Right kidney (tissue), 1 donor: ENCODE measurements around the gene GPR21.

ENCODE experiments used
- DNase-seq: peaks from one replicate; pipeline ENCODE4 v3.0.0-alpha.2; 2016

GPR21 gene

DNA sequence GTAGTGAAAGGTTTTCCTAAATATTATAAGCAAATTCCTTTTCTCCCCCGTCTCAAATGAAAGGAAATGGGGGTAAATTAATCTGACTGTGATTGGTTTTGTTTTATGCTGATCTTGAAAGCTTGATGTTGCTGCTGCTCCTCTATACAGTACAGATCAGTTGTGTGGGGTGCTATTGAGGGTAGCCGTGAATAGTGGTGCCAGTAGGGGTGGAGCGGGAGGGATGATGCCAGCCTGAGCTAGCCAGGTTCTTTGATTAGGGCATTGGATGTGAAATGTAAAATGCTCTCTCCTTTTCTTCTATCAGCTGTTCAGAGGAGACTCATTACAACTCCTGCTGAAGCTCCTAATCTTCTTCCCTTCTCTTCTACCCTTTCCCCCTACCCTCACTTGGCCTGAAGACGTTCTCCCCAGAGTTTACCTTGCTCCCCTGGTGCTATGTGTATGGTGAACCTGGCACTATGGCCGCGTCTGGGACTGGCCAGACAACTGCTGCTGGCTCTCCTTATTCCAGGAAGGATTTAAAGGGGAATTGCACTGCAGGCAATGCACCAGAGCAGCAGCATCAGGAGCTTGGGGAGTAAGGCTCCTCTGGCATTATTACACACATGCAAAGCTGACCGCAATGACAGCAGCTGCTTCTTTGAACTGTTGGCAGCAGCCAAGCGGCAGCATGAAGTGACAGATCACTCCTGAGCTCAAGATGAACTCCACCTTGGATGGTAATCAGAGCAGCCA is 566 bp downstream of the GPR21 start:
- DNase-seq = no peak

DNA sequence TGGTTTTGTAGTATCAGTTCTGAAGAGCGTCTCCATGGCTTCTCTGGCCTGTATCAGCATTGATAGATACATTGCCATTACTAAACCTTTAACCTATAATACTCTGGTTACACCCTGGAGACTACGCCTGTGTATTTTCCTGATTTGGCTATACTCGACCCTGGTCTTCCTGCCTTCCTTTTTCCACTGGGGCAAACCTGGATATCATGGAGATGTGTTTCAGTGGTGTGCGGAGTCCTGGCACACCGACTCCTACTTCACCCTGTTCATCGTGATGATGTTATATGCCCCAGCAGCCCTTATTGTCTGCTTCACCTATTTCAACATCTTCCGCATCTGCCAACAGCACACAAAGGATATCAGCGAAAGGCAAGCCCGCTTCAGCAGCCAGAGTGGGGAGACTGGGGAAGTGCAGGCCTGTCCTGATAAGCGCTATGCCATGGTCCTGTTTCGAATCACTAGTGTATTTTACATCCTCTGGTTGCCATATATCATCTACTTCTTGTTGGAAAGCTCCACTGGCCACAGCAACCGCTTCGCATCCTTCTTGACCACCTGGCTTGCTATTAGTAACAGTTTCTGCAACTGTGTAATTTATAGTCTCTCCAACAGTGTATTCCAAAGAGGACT is 1.5 kb downstream of the GPR21 start:
- no peak for DNase-seq

DNA sequence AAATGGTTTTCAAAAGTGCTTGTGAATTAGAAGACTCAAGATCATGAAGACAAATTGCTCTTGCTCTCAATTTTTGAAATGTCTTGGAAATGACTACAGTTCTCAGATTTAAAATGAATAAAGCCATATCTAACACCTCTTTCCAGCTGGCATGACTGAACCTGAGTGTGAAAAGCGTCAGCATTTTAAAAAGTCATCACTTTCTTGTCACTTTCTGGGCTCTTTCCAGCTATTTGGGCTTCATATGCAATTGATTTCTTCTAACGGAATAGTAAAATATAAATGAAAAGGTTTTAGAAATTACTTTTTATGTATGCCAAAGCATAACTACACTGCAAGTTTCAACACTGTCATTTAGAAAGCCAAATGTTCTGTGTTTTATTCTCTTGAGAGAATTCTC is 2.3 kb downstream of the GPR21 start:
- no peak for DNase-seq

DNA sequence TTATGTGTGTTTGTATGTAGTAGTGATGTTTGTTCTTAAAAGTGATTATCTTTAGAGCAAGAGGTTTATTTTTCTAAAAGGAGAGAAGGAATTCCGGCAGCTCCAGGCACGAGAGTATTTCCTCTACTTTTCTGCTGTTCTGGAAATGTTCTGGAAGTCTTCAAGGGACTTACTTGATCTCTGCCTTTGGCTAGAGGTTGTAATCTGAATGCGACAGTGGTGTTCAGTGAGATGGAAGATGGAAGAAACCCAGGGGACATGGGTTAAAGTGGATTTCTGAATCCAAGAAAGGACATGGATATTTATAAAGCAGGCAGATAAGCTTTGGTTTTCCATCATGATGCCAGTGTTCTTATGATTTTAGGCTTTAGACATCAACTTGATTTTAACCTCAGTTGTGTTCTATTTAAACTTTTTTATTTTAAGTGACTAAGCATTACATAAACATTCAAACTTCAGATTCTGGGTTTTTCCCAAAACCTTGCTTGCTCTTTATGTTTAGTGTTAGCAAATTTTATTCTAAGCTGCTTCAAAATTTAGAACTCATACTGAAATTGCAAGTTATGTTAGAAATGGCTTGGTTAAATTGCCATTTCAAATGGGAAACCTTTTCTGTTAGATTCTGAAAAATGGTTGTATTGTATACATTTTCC is 3.6 kb downstream of the GPR21 start:
- DNase-seq = no peak

DNA sequence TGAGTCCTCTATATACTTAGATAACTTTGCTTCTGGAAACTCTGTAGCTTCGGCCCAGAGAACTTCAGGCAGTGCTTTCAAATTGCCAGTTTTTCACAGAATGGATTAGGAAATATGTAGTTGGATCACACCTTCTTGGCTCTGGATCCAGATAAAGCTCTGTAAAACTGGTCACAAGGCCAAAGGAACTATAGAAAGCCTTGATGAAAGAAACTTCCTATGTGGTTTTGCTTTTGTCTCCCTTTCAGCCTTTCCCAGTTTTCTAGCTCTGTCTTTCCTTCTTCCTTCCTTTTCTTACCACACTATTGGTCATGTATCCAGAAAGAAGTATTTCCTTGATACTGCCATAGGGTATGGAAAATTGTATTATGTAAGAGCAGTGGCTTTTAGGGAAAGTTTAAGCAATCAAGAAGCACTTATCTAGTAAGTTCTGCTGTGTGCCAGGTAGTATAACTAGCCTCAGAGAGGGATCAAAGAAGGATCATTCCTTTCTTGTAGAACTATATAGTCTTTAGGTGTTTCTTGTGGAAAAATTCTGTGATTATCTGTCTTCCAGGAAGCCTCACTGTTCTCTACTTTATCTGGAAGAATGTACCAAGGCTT is 6.3 kb downstream of the GPR21 start:
- DNase-seq = no peak

DNA sequence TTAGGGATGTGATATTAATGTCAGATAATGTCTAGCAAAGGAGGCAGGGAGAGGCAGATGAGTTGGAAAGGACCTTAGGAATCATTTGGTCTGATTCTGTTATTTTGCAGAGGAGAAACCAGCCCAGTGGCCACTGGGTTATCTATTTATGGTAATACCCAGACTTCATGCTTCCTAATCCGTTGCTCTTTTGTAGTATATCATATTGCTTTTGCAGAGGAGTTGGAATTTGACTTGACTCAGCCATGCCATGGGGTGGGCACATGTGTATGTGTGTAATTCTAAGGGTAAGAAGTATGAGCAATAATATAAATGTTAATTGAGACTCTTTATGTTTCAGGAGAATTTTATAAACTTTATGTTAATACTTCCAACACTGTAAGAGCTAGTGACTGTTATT is 7.3 kb downstream of the GPR21 start:
- DNase-seq = no peak

DNA sequence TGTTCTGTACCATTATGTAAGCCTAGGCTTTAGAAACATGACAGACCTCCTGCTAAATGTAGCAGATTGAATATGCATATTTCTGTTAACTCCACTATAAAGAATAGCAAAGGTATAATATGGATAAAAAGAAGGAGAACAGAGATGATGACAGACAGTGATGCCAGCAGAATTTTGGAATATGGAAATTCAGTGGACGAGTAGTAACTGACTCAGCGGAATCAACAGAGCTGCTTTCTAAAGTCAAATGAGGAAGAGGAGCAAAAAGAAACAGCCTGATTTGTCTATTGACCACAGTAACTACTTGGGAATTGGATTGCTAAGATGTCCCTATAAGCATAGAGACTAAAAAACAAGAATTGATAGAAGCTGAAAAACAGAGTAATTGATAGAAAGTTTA is 8.0 kb downstream of the GPR21 start:
- no peak for DNase-seq

DNA sequence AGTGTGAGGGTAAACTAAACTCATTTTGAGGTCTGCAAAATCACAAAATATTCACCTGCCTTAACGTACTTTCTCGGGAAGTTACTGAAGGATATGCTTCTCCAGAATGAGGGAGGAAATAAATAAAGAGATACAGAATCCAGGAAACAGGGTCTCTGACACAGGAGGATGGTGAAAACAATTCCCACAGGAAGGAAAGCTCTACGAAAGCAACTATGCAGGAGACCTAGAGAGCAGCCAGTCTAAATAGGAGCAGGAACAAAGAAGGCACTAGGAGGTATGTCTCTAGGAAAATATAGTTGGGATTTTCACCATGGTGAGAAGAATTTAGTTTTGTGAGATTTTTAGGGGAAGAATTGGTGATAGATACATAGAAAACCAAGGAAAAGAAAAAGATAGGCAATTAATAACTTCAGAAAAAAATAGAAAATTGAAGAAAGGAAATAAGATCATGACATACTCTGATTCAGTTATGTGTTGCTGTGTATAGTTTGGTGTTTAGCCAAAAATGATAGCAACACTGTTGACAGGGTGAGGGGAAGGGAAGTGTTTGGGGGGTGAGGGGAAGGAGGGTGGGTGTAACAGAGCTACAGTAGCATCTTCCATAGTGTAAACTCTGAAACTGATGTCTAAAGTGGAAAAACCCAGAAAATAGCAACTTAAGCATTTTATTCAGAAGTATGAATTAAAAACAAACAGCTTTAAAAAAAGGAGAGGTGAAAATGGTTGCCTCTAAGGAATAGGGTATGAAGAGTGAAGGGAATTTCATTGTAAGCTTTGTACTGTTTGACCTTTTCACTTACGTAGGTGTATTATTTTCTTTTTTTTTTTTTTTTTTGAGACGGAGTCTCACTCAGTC is 9.8 kb downstream of the GPR21 start:
- no peak for DNase-seq

DNA sequence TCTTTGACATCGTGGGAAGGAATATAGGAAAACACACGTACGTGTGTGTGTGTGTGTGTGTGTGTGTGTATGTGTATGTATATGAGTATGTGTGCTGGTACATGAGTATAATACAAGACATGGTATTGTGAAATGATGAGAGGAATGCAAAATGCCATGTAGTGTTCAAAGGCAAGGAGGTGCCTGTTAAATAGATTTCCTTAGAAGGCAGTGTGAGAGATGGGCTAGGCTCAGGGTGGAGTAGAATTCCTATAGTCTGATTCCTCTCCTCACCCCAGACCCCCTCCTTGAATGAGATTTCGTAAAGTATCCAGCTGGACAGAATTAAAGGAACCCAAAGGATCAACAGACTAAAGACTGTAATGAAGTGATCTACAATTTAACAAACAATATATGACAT is 11.1 kb downstream of the GPR21 start:
- DNase-seq = no peak

DNA sequence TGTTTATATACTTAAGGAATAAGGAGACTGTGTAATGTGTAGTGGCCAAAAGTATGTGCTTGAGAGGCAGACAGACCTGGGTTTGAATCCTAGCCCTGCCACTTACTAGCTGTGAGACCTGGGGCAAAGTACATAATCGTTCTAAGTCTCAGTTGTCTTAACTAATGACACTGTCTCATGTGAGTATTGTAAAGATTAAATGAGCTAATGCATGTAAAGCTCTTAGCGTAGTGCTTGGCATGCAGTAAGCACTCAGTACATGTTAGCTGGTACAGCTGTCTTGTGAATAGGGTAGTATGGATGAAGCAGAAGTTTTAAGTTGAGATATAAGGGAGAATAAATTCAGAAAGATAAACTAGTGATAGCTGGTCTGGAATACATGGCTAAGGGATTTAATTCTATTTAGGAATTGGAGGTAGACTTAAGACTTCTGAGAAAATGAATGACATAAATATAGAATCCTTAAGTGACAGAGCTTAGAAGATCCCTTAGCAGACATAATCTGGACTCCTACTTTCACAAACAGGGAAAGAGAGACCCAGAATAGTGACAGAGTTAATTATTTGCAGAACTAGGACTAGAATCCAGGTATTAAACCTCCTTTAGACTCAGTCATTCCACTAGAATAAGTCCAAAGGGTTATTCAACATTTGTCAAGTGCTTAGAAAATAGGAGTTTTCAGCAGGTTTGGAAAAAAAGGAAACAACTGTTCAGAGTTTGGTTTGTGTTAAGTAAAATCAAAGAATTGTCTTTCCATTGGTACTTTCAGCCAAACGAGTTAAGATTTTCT is 13.1 kb downstream of the GPR21 start:
- no peak for DNase-seq

DNA sequence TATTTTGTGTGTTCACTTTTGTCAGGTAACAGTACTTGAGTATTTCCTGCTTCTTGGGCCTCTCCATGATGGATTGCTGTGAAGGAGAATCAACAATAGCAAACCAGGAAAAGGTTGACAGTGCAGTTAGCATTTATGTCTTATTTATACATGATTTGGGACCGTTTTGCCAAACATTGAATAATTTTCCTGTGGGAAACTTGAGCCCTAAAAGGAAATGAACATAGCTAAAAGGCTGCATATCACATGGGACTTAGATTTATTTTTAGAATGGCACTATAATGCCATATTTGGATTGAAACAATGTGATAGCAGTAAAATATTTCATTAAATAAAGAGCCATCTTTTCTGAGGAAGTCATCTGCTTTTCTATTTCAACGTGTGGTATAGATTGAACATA is 15.3 kb downstream of the GPR21 start:
- no peak for DNase-seq

DNA sequence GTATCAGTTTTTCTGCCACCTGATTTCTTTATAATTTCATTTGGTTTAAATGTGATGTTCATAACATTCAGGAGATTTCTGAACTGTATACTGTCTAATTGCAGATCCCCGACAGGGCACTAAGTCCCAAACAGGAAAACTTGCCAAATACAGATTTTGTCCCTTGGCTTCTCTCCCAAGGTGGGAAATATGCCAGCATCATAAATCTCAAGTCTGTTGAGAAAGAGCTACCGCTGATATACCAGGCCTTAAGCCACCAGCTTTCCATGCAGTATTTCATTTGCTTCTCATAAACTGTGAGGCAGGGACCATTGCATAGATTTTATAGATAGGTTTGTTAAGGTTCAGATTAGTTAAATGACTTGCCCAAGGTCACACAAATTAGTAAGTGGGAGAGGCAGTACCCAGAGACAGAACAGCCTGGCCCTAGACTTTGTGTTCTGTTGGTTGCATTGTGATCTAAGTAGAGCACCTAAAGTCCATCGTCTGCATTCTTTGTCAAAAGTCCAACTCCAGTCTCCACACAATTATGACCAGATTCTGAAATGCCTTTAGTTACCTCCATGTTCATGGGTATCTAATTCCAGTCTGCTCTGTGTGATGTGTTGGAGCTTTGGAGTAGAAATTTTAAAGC is 16.2 kb downstream of the GPR21 start:
- no peak for DNase-seq

DNA sequence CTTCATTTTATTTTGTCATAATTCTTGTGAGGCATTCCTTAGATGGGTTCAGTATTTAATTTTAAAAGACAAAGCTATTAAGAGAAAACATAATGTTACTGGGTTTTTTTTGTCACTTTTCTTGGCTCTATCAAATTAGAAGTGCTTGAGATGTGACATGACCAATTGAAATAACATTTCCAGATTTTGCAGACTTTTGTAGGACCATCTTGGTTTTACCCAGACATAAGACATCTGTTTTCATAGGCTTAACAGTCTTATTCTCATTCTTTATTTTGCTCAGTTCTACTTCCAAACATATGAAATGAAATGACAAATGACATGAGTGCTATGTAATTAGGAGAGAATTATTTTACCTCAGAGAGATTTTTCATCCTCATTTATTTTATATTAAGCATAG is 19.6 kb downstream of the GPR21 start:
- no peak for DNase-seq

DNA sequence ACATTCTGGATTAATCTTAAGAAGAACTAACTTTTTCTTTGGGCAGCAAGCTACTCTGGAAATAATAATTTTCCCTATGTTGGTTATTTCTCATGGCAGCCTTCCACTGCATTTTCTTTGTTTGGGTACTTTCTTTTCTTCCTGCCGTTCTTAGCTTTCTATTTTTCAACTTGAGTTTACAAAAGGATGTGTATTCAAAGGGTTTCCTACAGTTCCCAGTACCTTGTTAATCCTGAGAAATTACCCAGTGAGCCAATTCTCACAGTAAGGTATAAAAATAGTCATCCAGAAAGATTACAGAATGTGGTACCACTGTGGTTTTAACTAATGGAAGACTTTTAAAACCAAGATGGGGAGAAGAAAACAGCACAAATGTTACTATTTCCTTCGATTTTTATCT is 20.2 kb downstream of the GPR21 start:
- no peak for DNase-seq

DNA sequence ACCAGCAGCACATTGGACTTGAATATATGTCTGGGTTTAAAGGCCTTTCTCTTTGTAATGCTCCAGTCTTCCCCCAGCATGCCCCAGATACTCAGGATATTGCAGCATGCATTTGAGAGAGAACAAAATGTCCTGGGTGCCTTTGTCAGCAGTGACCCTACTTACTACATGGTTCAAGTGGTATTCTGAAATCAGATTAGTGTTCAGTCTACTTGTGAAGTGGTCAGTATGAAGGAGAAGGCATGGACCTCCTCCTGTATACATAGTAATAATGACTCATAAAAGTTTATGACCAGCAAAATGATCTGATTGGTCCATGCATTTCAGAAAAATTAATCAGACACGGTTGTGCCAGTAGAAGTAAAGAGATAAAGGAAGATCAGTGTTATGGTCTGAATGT is 25.4 kb downstream of the GPR21 start:
- DNase-seq = no peak

DNA sequence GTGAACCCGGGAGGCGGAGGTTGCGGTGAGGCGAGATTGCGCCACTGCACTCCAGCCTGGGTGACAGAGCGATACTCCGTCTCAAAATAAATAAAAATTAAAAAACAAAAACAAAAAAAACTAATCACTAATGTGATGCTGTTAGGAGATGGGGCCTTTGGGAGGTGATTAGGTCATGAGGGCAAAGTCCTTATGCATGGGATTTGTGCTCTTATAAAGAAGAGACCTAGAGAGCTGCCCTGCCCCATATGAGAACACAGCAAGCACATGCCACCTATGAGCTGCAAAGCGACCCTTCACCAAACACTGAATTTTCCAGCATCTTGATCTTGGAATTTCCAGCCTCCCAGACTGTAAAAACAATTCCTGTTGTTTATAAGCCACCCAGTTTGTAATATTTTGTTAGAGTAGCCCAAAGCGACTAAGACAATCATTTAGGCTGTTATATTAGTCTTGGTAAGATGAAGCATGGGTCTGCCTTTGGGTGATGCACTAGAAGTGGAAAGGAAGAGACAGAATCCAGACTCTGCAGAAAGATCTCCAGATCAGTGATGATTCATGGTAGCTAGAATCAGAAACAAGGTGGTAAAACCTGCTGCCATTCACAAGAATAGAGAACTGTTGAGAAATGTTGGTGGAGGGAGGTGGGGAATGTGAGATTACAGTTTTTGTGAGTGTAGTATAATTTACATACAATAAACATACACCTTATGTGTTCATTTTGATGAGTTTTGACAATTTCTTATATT is 26.2 kb downstream of the GPR21 start:
- DNase-seq = no peak

DNA sequence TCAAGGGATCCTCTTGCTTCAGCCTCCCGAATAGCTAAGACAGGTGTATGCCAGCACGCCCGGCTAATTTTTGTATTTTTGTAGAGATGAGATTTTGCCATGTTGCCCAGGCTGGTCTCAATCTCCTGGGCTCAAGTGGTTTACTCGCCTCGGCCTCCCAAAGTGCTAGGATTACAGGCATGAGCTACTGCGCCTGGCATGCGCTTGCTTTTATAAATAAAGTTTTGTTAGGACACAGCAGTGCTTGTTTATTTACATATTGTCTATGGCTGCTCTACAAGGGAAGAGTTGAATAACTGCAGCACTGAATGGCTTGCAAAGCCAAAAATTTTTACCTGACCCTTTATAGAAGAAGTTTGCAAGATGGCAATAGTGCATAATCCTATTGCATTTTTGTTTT is 27.7 kb downstream of the GPR21 start:
- DNase-seq = no peak

DNA sequence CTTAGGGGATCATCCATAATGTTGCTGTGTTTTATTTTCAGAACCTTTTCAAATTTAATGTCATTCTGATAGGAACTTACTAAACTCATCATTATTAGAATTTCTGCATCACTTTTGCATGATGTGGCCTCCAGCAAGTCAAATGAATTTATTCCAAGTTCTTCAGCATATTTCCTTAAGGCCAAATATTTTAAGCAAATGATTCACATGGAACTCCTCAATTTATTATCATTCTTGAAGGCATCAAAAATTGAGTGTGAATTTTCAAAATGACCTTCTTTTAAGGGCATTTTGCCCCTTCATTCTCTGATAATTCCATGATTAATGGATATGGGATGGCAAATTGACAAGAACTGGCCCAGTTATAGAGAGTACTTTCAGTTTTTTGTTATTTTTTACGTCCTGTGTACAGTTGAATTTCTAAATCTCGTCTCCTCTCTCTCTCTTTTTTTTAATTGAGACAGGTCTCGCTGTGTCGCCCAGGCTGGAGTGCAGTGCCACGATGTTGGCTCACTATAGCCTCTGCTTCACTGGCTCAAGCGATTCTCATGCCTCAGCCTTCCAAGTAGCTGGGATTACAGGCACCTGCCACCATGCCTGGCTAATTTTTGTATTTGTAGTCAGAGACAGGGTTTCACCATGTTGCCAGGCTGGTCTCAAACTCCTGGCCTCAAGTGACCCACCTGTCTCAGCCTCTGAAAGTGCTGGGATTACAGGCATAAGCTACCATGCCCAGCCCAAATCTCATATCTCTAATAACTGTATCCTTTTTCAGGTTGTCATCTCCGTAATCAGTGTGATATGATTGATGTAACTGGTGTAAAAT is 29.1 kb downstream of the GPR21 start:
- DNase-seq = no peak

DNA sequence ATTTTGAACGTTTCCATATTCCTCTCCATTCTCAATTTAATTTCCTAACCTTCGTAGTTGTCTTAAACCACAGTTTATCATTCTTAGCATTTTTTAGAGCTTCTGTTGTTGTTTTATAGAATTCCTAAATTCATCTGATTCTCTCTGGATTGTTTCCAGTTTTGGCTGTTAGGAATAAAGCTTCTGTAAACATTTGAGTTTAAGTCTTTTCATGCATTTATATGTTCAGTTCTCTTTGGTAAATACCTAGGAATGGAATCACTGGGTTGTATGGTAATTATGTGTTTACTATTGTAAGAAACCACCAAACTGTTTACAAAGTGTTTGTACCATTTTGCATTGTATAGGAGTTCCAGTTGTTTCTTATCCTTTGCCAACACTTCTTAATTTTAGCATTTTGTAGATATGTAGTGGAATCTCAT is 29.7 kb downstream of the GPR21 start:
- DNase-seq = no peak

DNA sequence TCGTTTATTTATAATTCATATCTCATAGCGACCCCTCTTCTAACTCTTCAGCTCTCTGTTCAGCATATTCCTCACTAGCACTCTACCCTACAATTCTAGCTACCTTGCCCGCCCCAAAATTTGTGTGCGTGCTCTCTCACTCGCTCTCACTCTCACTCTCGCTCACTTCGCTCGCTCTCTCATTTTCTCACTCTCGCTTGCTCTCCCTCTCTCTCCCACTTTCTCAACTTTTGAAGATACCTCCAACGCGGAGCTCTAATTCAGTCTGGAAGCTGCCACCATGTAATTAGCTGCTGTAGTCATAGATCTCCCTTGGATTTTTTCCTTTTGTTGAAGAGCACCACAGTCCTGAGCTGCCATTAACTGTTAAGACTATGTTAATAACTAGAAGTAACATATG is 30.4 kb downstream of the GPR21 start:
- DNase-seq = no peak
